ENCODE results near the gene ATF6.

ATF6 gene

GRCh38 chr1:161844696-161845095, 78.6 kb downstream of the ATF6 start:
- no peak for DNase-seq (ENCODE audit: low read depth)
- no peak overlapping the region for H3K4me3 ChIP-seq (ENCODE audit: low read length)
- no peak for TF ChIP-seq CTCF (conservative IDR thresholded peaks at IDR 0.05; ENCODE audit: low read length)

DNA sequence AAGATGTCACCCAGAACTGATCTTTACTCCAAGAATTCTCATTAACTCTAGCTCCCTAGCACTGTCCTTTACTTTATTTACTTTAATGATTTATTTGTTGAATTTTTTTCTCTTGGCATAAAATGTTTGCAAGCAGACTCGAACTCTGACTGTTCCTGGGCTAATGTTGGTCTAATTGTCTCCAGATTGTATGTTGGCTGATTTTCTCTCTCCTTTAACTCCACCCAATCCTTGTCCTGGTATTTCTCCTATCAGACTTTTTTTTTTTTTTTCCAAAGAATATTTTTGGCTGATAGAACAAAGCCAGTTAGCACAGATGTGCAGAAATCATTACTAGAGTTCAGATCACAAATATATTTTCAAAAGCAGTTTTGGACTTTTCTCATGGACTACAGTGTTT, 82.6 kb downstream of the ATF6 start:
- TF ChIP-seq CTCF (conservative IDR thresholded peaks at IDR 0.05; ENCODE audit: low read length) = no peak
- peak; percentile 68 for DNase-seq (ENCODE audit: low read depth)
- no peak overlapping the region for H3K4me3 ChIP-seq (ENCODE audit: low read length)

GRCh38 chr1:161849518-161849917, 83.4 kb downstream of the ATF6 start:
- no peak for DNase-seq (ENCODE audit: low read depth)
- TF ChIP-seq CTCF (conservative IDR thresholded peaks at IDR 0.05; ENCODE audit: low read length) = no peak
- H3K4me3 ChIP-seq (ENCODE audit: low read length) = no peak overlapping the region

GRCh38 chr1:161855260-161855659, 89.1 kb downstream of the ATF6 start:
- no peak overlapping the region for H3K4me3 ChIP-seq (ENCODE audit: low read length)
- no peak for DNase-seq (ENCODE audit: low read depth)
- no peak for TF ChIP-seq CTCF (conservative IDR thresholded peaks at IDR 0.05; ENCODE audit: low read length)

DNA sequence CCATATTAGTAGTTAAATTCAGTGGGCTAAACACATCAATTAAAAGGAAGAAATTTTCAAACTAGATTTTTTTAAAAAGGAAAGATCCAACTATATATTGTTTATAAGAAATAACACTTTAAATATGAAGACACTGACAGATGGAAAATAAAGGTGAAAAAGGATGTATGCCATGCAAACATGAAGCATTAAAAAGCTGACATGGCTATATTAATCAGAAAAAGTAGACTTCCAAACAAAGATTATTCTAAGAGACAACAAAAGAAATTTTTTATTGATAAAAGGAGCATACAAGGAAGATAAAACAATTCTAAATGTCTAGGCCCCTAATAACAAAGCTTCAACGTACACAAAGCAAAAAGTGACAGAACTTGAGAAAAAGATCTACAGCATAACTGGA, 92.2 kb downstream of the ATF6 start:
- no peak for TF ChIP-seq CTCF (conservative IDR thresholded peaks at IDR 0.05; ENCODE audit: low read length)
- no peak overlapping the region for H3K4me3 ChIP-seq (ENCODE audit: low read length)
- DNase-seq (ENCODE audit: low read depth) = no peak

GRCh38 chr1:161863549-161863948, 97.4 kb downstream of the ATF6 start:
- DNase-seq (ENCODE audit: low read depth) = no peak
- no peak overlapping the region for H3K4me3 ChIP-seq (ENCODE audit: low read length)
- TF ChIP-seq CTCF (conservative IDR thresholded peaks at IDR 0.05; ENCODE audit: low read length) = no peak

DNA sequence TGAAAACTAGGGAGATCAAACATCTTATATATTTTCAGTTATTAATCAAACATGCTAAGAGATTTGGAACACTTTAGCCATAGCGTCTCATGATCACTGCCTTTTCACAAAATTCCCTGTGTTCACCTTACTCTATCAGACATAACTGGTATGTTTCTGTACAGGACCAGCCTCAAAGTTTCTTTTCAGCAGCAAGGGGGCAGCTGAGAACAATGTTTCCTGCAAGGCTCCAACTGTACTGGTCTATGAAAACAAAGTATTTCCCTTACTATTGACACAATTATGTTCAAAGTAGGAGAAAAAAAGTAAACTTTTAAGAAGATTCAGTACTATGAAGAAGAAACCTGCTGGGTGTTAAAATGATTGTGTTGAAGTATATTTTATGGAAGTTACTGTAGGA, 98.5 kb downstream of the ATF6 start:
- peak; percentile 52 for DNase-seq (ENCODE audit: low read depth)
- H3K4me3 ChIP-seq (ENCODE audit: low read length) = no peak overlapping the region
- peak; percentile 60 for TF ChIP-seq CTCF (conservative IDR thresholded peaks at IDR 0.05; ENCODE audit: low read length)
